ENCODE data around the gene ZNF584. TPM values are rescaled to one million over a fixed set of nuclear protein-coding genes. Genes with fewer than 3 reads are reported as not detected.

ZNF584 gene
- total and polyA plus RNA-seq, 2 experiments from 2014 or later = 2.3 to 8.1 TPM

GRCh38 chr19:58361900-58362271, 46.6 kb upstream of the ZNF584 start:
- Histone ChIP-seq H3F3A (replicated peaks; ENCODE audit: low read depth) (no peaks in the 10 kb centered on the region; the same call in 1 of the 2 replicates), H2AFZ (peak overlapping the region; percentile 95), H3K79me2 (replicated peaks; ENCODE audit: insufficient read depth) (no peaks in the 10 kb centered on the region), H3K4me2 (peak overlapping the region; percentile 87), H3K36me3 (ENCODE audit: insufficient read depth) (no peaks in the 10 kb centered on the region), H3K27ac (ENCODE audit: low read depth) (peak overlapping the region; percentile 84), H3K27me3 (ENCODE audit: insufficient read depth) (peaks cover 6% of the 10 kb centered on the region; the same call in 1 of the 2 replicates), H3K4me3 (peak overlapping the region; percentile 85), H4K20me1 (replicated peaks; ENCODE audit: insufficient read depth) (no peaks in the 10 kb centered on the region; the same call in 1 of the 2 replicates), H3K9me2 (ENCODE audit: insufficient read depth) (no peaks in the 10 kb centered on the region), H3K4me1 (ENCODE audit: insufficient read depth) (no peaks in the 10 kb centered on the region; the same call in 1 of the 2 replicates)
- Mint-ChIP-seq H3K27me3 (ENCODE audit: insufficient read depth, low read depth, poor library complexity) (peaks cover 6% of the 10 kb centered on the region), H3K27ac (peak overlapping the region; percentile 99), H3K9me3 (peaks cover 3% of the 10 kb centered on the region; the same call in 1 of the 3 replicates), H3K4me1 (no peaks in the 10 kb centered on the region; the same call in 2 of the 3 replicates), H3K4me3 (peak overlapping the region; percentile 96), H3K36me3 (ENCODE audit: low read depth) (no peaks in the 10 kb centered on the region)
- TF ChIP-seq CTCF (conservative IDR thresholded peaks at IDR 0.05; ENCODE audit: low read depth in 2 of 2) (0 out of 4 replicates have a peak, but pooled peaks of 1 of the 2 experiments have one; percentile 5), EZH2 (IDR thresholded peaks at IDR 0.05; ENCODE audit: low read depth, unreplicated experiment) (no peak)
- DNase-seq (ENCODE audit: low spot score) (peak; percentile 64), ATAC-seq (peak; percentile 23)

- Histone ChIP-seq H3K4me1 (ENCODE audit: insufficient read depth) (no peaks in the 10 kb centered on the region; the same call in 1 of the 2 replicates), H3K27me3 (ENCODE audit: insufficient read depth) (peaks cover 2% of the 10 kb centered on the region; the same call in 1 of the 2 replicates), H3K4me2 (peak within 1 kb of the TSS; percentile 87), H3F3A (replicated peaks; ENCODE audit: low read depth) (peaks cover 3% of the 10 kb centered on the region; the same call in 1 of the 2 replicates), H2AFZ (peak within 1 kb of the TSS; percentile 97), H3K79me2 (replicated peaks; ENCODE audit: insufficient read depth) (no peaks in the 10 kb centered on the region), H3K36me3 (ENCODE audit: insufficient read depth) (no peaks in the 10 kb centered on the region), H4K20me1 (replicated peaks; ENCODE audit: insufficient read depth) (no peaks in the 10 kb centered on the region; the same call in 1 of the 2 replicates), H3K4me3 (peak within 1 kb of the TSS; percentile 85), H3K9me2 (ENCODE audit: insufficient read depth) (no peaks in the 10 kb centered on the region), H3K27ac (ENCODE audit: low read depth) (peak within 1 kb of the TSS; percentile 84)
- Mint-ChIP-seq H3K4me1 (no peaks in the 10 kb centered on the region; the same call in 2 of the 3 replicates), H3K9me3 (peaks cover 3% of the 10 kb centered on the region; the same call in 1 of the 3 replicates), H3K36me3 (ENCODE audit: low read depth) (peaks cover 3% of the 10 kb centered on the region; the same call in 1 of the 3 replicates), H3K4me3 (peak within 1 kb of the TSS; percentile 96), H3K27me3 (ENCODE audit: insufficient read depth, low read depth, poor library complexity) (peaks cover 6% of the 10 kb centered on the region), H3K27ac (peak within 1 kb of the TSS; percentile 99)
- no peak for TF ChIP-seq ZNF114 (CRISPR knock-in tag; IDR thresholded peaks at IDR 0.05)
- peak; percentile 42; the same call in 1 of the 2 replicates for TF ChIP-seq CREB1 (CRISPR knock-in tag; IDR thresholded peaks at IDR 0.05; ENCODE audit: low read depth)
- no peak for TF ChIP-seq REST (IDR thresholded peaks at IDR 0.05; ENCODE audit: unreplicated experiment)
- peak; percentile 82 for TF ChIP-seq ETS1 (IDR thresholded peaks at IDR 0.05)
- TF ChIP-seq POLR2AphosphoS5 (IDR thresholded peaks at IDR 0.05; ENCODE audit: low read depth) = peak; percentile 86
- peak; percentile 97 for DNase-seq (ENCODE audit: low spot score)
- ATAC-seq = peak; percentile 95
These were observed 46.0 kb upstream of the ZNF584 start, which contains the start of gene ZNF497 for GRCh38 chr19:58362272-58362994. Gene ZNF497 (minus strand): TSS chr19:58362751. CDS start chr19:58357635, 5,116 bp downstream.

All from GM23338 (cell line).